SW 1271 (cell line): Measurements from ENCODE around the gene CDC123.

ENCODE experiments used
- DNase-seq, 2 experiments: peaks; one replicate each; lab custom pipeline; 2025; lab: John Stamatoyannopoulos, UW

CDC123 gene

GRCh38 chr10:12299222-12299965 lies 103.4 kb downstream of the CDC123 start:
- no peak for DNase-seq
